SK-N-SH treated with all-trans-retinoic acid at 6 μM for 48 hours (cell line): Measurements from ENCODE around the gene LCN9.

Experiments
- GLIS3 ChIP-seq: fragments of 250-450 bp; sonication (Bioruptor Pico); IDR thresholded peaks from 2 replicates; pipeline ENCODE4 v1.5.0; 2020; ENCODE audit warnings: mild to moderate bottlenecking, moderate library complexity
- ISL1 ChIP-seq: fragments of 250-450 bp; sonication (Bioruptor Pico); IDR thresholded peaks from 2 replicates; pipeline ENCODE4 v2.1.2; 2022; ENCODE audit warnings: mild to moderate bottlenecking, moderate library complexity
- OSR1 ChIP-seq: fragments of 250-450 bp; sonication (Bioruptor Pico); IDR thresholded peaks from 2 replicates; pipeline ENCODE4 v1.8.0; 2022; ENCODE audit warnings: moderate library complexity, mild to moderate bottlenecking, inconsistent platforms
- SNAI2 ChIP-seq: fragments of 250-450 bp; sonication (Bioruptor Pico); IDR thresholded peaks from 2 replicates; pipeline ENCODE4 v1.5.0; 2020; ENCODE audit warnings: mild to moderate bottlenecking, moderate library complexity
- ZC3H10 ChIP-seq: fragments of 250-450 bp; sonication (Bioruptor Pico); IDR thresholded peaks from 2 replicates; pipeline ENCODE4 v1.5.1; 2021; ENCODE audit warnings: mild to moderate bottlenecking, moderate library complexity
- ZFP3 ChIP-seq: fragments of 250-450 bp; sonication (Bioruptor Pico); IDR thresholded peaks from 2 replicates; pipeline ENCODE4 v1.5.0; 2020; ENCODE audit warnings: mild to moderate bottlenecking, moderate library complexity
- ZFP30 ChIP-seq: fragments of 450-650 bp; formaldehyde crosslinking; IDR thresholded peaks from 2 replicates; pipeline ENCODE4 v1.5.0; 2022; ENCODE audit warnings: mild to moderate bottlenecking, moderate library complexity
- ZNF70 ChIP-seq: fragments of 450-650 bp; formaldehyde crosslinking; IDR thresholded peaks from 2 replicates; pipeline ENCODE4 v1.5.0; 2020; ENCODE audit warnings: mild to moderate bottlenecking, moderate library complexity
- TF ChIP-seq, protein P1 (sequence below): fragments of 250-450 bp; sonication (Bioruptor Pico); IDR thresholded peaks from 2 replicates; pipeline ENCODE4 v1.8.0; 2020; ENCODE audit warnings: mild to moderate bottlenecking, moderate library complexity, borderline replicate concordance
- TF ChIP-seq, protein P2 (sequence below): fragments of 250-450 bp; sonication (Bioruptor Pico); IDR thresholded peaks from 2 replicates; pipeline ENCODE4 v1.8.0; 2021; ENCODE audit warnings: low read depth, mild to moderate bottlenecking, moderate library complexity, borderline replicate concordance

DNA sequence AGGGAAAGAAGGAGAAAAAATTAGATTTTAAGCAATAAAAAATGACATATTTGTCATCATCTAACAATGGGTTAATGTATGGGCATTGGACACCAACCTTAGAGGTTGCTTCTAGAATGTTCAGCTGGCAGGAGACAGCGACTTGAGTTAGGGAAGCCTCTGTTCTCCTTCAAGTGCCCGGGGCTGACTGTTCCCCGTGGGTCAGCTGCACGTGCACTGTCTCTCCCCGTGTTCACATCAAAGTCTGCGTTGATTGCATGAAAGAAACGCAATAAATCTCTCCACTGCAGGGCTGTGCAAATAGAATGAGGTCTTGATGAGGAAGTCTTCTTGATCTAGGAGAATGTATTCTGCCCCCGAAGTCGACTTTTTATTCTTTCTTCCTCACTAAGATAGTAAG, 23.9 kb upstream of the LCN9 start, which contains the start of gene GLT6D1:
- TF ChIP-seq ZFP3 (CRISPR knock-in tag) (no peak), SNAI2 (no peak), ZNF70 (CRISPR knock-in tag) (no peak), OSR1 (CRISPR knock-in tag) (no peak), ISL1 (CRISPR knock-in tag) (no peak), ZFP30 (no peak), GLIS3 (CRISPR knock-in tag) (no peak), ZC3H10 (CRISPR knock-in tag) (no peak)
- TF ChIP-seq, protein P1, sequence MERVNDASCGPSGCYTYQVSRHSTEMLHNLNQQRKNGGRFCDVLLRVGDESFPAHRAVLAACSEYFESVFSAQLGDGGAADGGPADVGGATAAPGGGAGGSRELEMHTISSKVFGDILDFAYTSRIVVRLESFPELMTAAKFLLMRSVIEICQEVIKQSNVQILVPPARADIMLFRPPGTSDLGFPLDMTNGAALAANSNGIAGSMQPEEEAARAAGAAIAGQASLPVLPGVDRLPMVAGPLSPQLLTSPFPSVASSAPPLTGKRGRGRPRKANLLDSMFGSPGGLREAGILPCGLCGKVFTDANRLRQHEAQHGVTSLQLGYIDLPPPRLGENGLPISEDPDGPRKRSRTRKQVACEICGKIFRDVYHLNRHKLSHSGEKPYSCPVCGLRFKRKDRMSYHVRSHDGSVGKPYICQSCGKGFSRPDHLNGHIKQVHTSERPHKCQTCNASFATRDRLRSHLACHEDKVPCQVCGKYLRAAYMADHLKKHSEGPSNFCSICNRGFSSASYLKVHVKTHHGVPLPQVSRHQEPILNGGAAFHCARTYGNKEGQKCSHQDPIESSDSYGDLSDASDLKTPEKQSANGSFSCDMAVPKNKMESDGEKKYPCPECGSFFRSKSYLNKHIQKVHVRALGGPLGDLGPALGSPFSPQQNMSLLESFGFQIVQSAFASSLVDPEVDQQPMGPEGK: no peak
- TF ChIP-seq, protein P2, sequence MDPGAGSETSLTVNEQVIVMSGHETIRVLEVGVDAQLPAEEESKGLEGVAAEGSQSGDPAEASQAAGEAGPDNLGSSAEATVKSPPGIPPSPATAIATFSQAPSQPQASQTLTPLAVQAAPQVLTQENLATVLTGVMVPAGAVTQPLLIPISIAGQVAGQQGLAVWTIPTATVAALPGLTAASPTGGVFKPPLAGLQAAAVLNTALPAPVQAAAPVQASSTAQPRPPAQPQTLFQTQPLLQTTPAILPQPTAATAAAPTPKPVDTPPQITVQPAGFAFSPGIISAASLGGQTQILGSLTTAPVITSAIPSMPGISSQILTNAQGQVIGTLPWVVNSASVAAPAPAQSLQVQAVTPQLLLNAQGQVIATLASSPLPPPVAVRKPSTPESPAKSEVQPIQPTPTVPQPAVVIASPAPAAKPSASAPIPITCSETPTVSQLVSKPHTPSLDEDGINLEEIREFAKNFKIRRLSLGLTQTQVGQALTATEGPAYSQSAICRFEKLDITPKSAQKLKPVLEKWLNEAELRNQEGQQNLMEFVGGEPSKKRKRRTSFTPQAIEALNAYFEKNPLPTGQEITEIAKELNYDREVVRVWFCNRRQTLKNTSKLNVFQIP: no peak
